KOPT-K1 (cell line): Measurements from ENCODE around the gene CUEDC1.

Source experiments
- H3K27ac ChIP-seq: fragments of 200-600 bp; sonication (generic); 2 replicates; pipeline ENCODE4 v1.5.1; 2016; ENCODE audit warnings: antibody characterized with exemption, mild to moderate bottlenecking, low read depth, low read length; ENCODE audit not compliant: poor library complexity, severe bottlenecking
- H3K36me3 ChIP-seq: fragments of 200-600 bp; sonication (generic); 2 replicates; pipeline ENCODE4 v1.5.1; 2017; ENCODE audit warnings: antibody characterized with exemption, mild to moderate bottlenecking, low read length, moderate library complexity; ENCODE audit not compliant: insufficient read depth
- H3K9me3 ChIP-seq: fragments of 200-600 bp; sonication (generic); 2 replicates; pipeline ENCODE4 v1.5.1; 2017; ENCODE audit warnings: antibody characterized with exemption, low read length, mild to moderate bottlenecking; ENCODE audit not compliant: insufficient read depth, poor library complexity, severe bottlenecking

The CUEDC1 gene

GRCh38 chr17:57835333-57835900 lies 119.8 kb downstream of the CUEDC1 start:
- no peaks in the 10 kb centered on the region for H3K9me3 ChIP-seq
- peaks cover 42% of the 10 kb centered on the region for H3K36me3 ChIP-seq
- no peak overlapping the region for H3K27ac ChIP-seq

GRCh38 chr17:57834146-57834741 lies 121.0 kb downstream of the CUEDC1 start:
- Histone ChIP-seq H3K9me3 (no peaks in the 10 kb centered on the region), H3K27ac (no peak overlapping the region), H3K36me3 (peaks cover 30% of the 10 kb centered on the region)

GRCh38 chr17:57833179-57833939 lies 121.9 kb downstream of the CUEDC1 start:
- Histone ChIP-seq H3K9me3 (no peaks in the 10 kb centered on the region), H3K27ac (no peak overlapping the region)

GRCh38 chr17:57832314-57833178 lies 122.7 kb downstream of the CUEDC1 start:
- peaks cover 13% of the 10 kb centered on the region for H3K36me3 ChIP-seq
- H3K9me3 ChIP-seq: no peaks in the 10 kb centered on the region
- H3K27ac ChIP-seq: no peak overlapping the region

More at GRCh38 chr17:57833179-57833939, 121.9 kb downstream of the CUEDC1 start:
- H3K36me3 ChIP-seq: peaks cover 21% of the 10 kb centered on the region

GRCh38 chr17:57830880-57831279 lies 124.3 kb downstream of the CUEDC1 start:
- H3K36me3 ChIP-seq: no peaks in the 10 kb centered on the region
- no peak overlapping the region for H3K27ac ChIP-seq
- no peaks in the 10 kb centered on the region for H3K9me3 ChIP-seq

- no peaks in the 10 kb centered on the region for H3K9me3 ChIP-seq
- no peak overlapping the region for H3K27ac ChIP-seq
- H3K36me3 ChIP-seq: no peaks in the 10 kb centered on the region
Observed at GRCh38 chr17:57823469-57824401, 131.5 kb downstream of the CUEDC1 start.

GRCh38 chr17:57819867-57820266 lies 135.3 kb downstream of the CUEDC1 start:
- no peaks in the 10 kb centered on the region for H3K9me3 ChIP-seq
- H3K36me3 ChIP-seq: no peaks in the 10 kb centered on the region
- no peak overlapping the region for H3K27ac ChIP-seq

GRCh38 chr17:57819285-57819684 lies 135.9 kb downstream of the CUEDC1 start:
- Histone ChIP-seq H3K27ac (no peak overlapping the region), H3K9me3 (no peaks in the 10 kb centered on the region), H3K36me3 (no peaks in the 10 kb centered on the region)

GRCh38 chr17:57818066-57818465 lies 137.1 kb downstream of the CUEDC1 start:
- H3K9me3 ChIP-seq: no peaks in the 10 kb centered on the region
- H3K27ac ChIP-seq: no peak overlapping the region
- no peaks in the 10 kb centered on the region for H3K36me3 ChIP-seq

GRCh38 chr17:57817299-57817698 lies 137.9 kb downstream of the CUEDC1 start:
- H3K27ac ChIP-seq: no peak overlapping the region
- no peaks in the 10 kb centered on the region for H3K36me3 ChIP-seq
- no peaks in the 10 kb centered on the region for H3K9me3 ChIP-seq

GRCh38 chr17:57814421-57814820 lies 140.8 kb downstream of the CUEDC1 start:
- H3K27ac ChIP-seq: no peak overlapping the region
- H3K36me3 ChIP-seq: no peaks in the 10 kb centered on the region
- no peaks in the 10 kb centered on the region for H3K9me3 ChIP-seq

- H3K36me3 ChIP-seq: no peaks in the 10 kb centered on the region
- no peak overlapping the region for H3K27ac ChIP-seq
Observed at GRCh38 chr17:57811638-57812280, 143.5 kb downstream of the CUEDC1 start.

More at GRCh38 chr17:57811638-57812280, 143.5 kb downstream of the CUEDC1 start:
- H3K9me3 ChIP-seq: no peaks in the 10 kb centered on the region
